ENCODE data around the gene PFAS.

DNA sequence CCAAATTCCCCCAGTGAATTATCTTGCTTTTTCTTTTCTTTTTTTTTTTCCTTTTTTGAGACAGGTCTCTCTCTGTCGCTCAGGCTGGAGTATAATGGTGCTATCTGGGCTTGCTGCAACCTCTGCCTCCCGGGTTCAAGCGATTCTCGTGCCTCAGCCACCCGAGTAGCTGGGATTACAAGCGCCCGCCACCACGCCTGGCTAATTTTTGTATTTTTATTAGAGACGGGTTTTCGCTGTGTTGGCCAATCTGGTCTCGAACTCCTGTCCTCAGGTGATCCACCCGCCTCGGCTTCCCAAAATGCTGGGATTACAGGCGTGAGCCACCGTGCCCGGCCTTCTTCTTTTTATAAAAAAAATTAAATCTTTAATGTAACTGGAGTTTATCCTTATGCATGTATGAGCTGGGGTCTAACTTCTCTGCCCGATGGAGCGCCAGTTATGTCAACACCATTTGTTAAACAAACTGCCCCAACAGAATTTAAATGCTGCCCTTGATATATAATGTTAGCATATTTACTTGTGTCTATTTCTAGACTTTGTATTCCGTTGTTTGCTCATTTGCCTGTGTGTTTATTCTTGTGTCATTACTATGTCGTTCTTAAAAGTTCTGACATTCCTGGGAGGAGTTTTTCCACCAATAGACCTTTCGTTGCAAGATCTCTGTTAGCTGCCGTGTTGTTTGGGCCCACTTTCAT lies 38.2 kb upstream of the PFAS start:
- TF ChIP-seq, protein P1, sequence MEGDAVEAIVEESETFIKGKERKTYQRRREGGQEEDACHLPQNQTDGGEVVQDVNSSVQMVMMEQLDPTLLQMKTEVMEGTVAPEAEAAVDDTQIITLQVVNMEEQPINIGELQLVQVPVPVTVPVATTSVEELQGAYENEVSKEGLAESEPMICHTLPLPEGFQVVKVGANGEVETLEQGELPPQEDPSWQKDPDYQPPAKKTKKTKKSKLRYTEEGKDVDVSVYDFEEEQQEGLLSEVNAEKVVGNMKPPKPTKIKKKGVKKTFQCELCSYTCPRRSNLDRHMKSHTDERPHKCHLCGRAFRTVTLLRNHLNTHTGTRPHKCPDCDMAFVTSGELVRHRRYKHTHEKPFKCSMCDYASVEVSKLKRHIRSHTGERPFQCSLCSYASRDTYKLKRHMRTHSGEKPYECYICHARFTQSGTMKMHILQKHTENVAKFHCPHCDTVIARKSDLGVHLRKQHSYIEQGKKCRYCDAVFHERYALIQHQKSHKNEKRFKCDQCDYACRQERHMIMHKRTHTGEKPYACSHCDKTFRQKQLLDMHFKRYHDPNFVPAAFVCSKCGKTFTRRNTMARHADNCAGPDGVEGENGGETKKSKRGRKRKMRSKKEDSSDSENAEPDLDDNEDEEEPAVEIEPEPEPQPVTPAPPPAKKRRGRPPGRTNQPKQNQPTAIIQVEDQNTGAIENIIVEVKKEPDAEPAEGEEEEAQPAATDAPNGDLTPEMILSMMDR (IDR thresholded peaks at IDR 0.05; ENCODE audit: poor library complexity, severe bottlenecking) = no peak
- TF ChIP-seq EZH2 (IDR thresholded peaks at IDR 0.05; ENCODE audit: borderline replicate concordance, insufficient read depth, low read length, poor library complexity, severe bottlenecking) = no peak
- TF ChIP-seq RAD21 (conservative IDR thresholded peaks at IDR 0.05) = no peak
- TF ChIP-seq, protein P2, sequence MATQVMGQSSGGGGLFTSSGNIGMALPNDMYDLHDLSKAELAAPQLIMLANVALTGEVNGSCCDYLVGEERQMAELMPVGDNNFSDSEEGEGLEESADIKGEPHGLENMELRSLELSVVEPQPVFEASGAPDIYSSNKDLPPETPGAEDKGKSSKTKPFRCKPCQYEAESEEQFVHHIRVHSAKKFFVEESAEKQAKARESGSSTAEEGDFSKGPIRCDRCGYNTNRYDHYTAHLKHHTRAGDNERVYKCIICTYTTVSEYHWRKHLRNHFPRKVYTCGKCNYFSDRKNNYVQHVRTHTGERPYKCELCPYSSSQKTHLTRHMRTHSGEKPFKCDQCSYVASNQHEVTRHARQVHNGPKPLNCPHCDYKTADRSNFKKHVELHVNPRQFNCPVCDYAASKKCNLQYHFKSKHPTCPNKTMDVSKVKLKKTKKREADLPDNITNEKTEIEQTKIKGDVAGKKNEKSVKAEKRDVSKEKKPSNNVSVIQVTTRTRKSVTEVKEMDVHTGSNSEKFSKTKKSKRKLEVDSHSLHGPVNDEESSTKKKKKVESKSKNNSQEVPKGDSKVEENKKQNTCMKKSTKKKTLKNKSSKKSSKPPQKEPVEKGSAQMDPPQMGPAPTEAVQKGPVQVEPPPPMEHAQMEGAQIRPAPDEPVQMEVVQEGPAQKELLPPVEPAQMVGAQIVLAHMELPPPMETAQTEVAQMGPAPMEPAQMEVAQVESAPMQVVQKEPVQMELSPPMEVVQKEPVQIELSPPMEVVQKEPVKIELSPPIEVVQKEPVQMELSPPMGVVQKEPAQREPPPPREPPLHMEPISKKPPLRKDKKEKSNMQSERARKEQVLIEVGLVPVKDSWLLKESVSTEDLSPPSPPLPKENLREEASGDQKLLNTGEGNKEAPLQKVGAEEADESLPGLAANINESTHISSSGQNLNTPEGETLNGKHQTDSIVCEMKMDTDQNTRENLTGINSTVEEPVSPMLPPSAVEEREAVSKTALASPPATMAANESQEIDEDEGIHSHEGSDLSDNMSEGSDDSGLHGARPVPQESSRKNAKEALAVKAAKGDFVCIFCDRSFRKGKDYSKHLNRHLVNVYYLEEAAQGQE (IDR thresholded peaks at IDR 0.05; ENCODE audit: borderline replicate concordance) = no peak
- TF ChIP-seq POLR2AphosphoS5 (IDR thresholded peaks at IDR 0.05) = no peak
- TF ChIP-seq MXI1 (conservative IDR thresholded peaks at IDR 0.05; ENCODE audit: poor library complexity, severe bottlenecking) = no peak
- no peak for TF ChIP-seq EP300 (conservative IDR thresholded peaks at IDR 0.05; ENCODE audit: poor library complexity, severe bottlenecking)
- TF ChIP-seq TAF1 (IDR thresholded peaks at IDR 0.05; ENCODE audit: low read depth) = no peak
